Naive B cell (primary cell): ENCODE results near the gene TRIP13. TPM values are rescaled to one million over a fixed set of nuclear protein-coding genes. Genes with fewer than 3 reads are reported as not detected.
"Not testable (repeated sequence)": the region's sequence is repeated elsewhere in the genome, so short reads cannot be mapped to it uniquely, and the experiment has no call there.

Source experiments
- ATAC-seq, 2 donors: fragments of 150-1000 bp; cut with Tn5 transposase; 2 replicates each; pipeline ENCODE4 v1.10.0; 2021; ENCODE audit warnings: low read depth in 2 of 2, mild to moderate bottlenecking in 2 of 2, moderate library complexity in 2 of 2
- DNase-seq: peaks from one replicate; pipeline ENCODE4 v3.0.0; 2022
- H3K27ac Mint-ChIP-seq, 6 donors: one replicate each; pipeline ENCODE4 v1.8.0; 2020 to 2022; ENCODE audit warnings: mild to moderate bottlenecking in 6 of 6, mixed read lengths in 6 of 6, moderate library complexity in 5 of 6, inconsistent platforms in 2 of 6
- H3K27me3 Mint-ChIP-seq, 3 donors: one replicate each; pipeline ENCODE4 v1.8.0; 2021 to 2022; ENCODE audit warnings: mixed read lengths in 3 of 3, mild to moderate bottlenecking in 1 of 3
- H3K36me3 Mint-ChIP-seq, 2 donors: one replicate each; pipeline ENCODE4 v1.8.0; 2020 to 2022; ENCODE audit warnings: mixed read lengths in 2 of 2, inconsistent platforms in 1 of 2, mild to moderate bottlenecking in 1 of 2
- H3K4me1 Mint-ChIP-seq, 3 donors: one replicate each; pipeline ENCODE4 v1.8.0; 2020 to 2022; ENCODE audit warnings: mixed read lengths in 3 of 3, inconsistent platforms in 1 of 3, mild to moderate bottlenecking in 1 of 3, moderate library complexity in 1 of 3
- H3K4me3 Mint-ChIP-seq, 8 donors: one replicate each; pipeline ENCODE4 v1.8.0; 2020 to 2022; ENCODE audit warnings: mild to moderate bottlenecking in 8 of 8, mixed read lengths in 8 of 8, moderate library complexity in 8 of 8, inconsistent platforms in 2 of 8
- H3K9me3 Mint-ChIP-seq, 7 donors: one replicate each; pipeline ENCODE4 v1.8.0; 2020 to 2022; ENCODE audit warnings: mixed read lengths in 7 of 7, mild to moderate bottlenecking in 5 of 7, inconsistent platforms in 2 of 7, moderate library complexity in 1 of 7
- polyA plus RNA-seq, 6 donors: library from polyadenylated mRNA; unstranded; fragments of 300-500 nt; fragmentation: Illumina TruSeq; gene quantifications; one replicate each; pipeline ENCODE4 v1.2.3, GENCODE V29; 2021; ENCODE audit warnings: low read depth in 6 of 6

TRIP13 gene
- polyA plus RNA-seq, 6 donors from 2014 or later = 1.2 to 3.1 (median 1.8) TPM; not detected in 1

GRCh38 chr5:872301-872700 lies 20.4 kb upstream of the TRIP13 start:
- Mint-ChIP-seq H3K4me1 (peaks cover 6 to 10% (median 7%) of the 10 kb centered on the region in 3 donors), H3K27me3 (no peaks in the 10 kb centered on the region), H3K9me3 (no peaks in the 10 kb centered on the region), H3K36me3 (peaks cover 20 to 45% of the 10 kb centered on the region in 2 donors), H3K27ac (peak overlapping the region in 1 of 6 donors; percentile 80), H3K4me3 (no peak overlapping the region)
- ATAC-seq (no peak), DNase-seq (no peak)

GRCh38 chr5:873328-873727 lies 19.4 kb upstream of the TRIP13 start:
- Mint-ChIP-seq H3K27me3 (no peaks in the 10 kb centered on the region), H3K9me3 (no peaks in the 10 kb centered on the region), H3K27ac (peak overlapping the region in 2 of 6 donors; percentile 38 to 53), H3K4me1 (peaks cover 6 to 10% (median 7%) of the 10 kb centered on the region in 3 donors), H3K36me3 (peaks cover 12 to 42% of the 10 kb centered on the region in 2 donors), H3K4me3 (peak overlapping the region in 1 of 8 donors; percentile 31)
- DNase-seq (no peak), ATAC-seq (peak in 1 of 2 donors; percentile 36)

GRCh38 chr5:875931-876330 lies 16.8 kb upstream of the TRIP13 start:
- no peaks in the 10 kb centered on the region for H3K27me3 Mint-ChIP-seq
- ATAC-seq (no peak), DNase-seq (no peak)
- H3K36me3 Mint-ChIP-seq = peaks cover 12 to 29% of the 10 kb centered on the region in 2 donors
- H3K4me1 Mint-ChIP-seq = peaks cover 6 to 10% (median 7%) of the 10 kb centered on the region in 3 donors
- H3K4me3 Mint-ChIP-seq = no peak overlapping the region
- peak overlapping the region in 1 of 6 donors; percentile 24 for H3K27ac Mint-ChIP-seq
- H3K9me3 Mint-ChIP-seq = no peaks in the 10 kb centered on the region

GRCh38 chr5:876398-877365 lies 16.0 kb upstream of the TRIP13 start:
- DNase-seq (no peak), ATAC-seq (no peak)
- Mint-ChIP-seq H3K36me3 (peaks cover 6 to 36% of the 10 kb centered on the region in 2 donors), H3K9me3 (no peaks in the 10 kb centered on the region), H3K4me3 (no peak overlapping the region), H3K4me1 (peaks cover 7 to 10% (median 9%) of the 10 kb centered on the region in 3 donors), H3K27ac (peak overlapping the region in 1 of 6 donors; percentile 24), H3K27me3 (no peaks in the 10 kb centered on the region)

- Mint-ChIP-seq H3K27me3 (no peaks in the 10 kb centered on the region), H3K36me3 (peaks cover 18 to 51% of the 10 kb centered on the region in 2 donors), H3K4me3 (no peak overlapping the region), H3K4me1 (peaks cover 14 to 22% (median 21%) of the 10 kb centered on the region in 3 donors), H3K9me3 (peaks cover 0 to 8% (median 0%) of the 10 kb centered on the region in 7 donors), H3K27ac (no peak overlapping the region)
- DNase-seq = no peak
- ATAC-seq = no peak
These were observed 14.6 kb upstream of the TRIP13 start for GRCh38 chr5:878125-878524.

- H3K36me3 Mint-ChIP-seq = peaks cover 22 to 55% of the 10 kb centered on the region in 2 donors
- H3K4me3 Mint-ChIP-seq, H3K27ac Mint-ChIP-seq, H3K27me3 Mint-ChIP-seq, H3K9me3 Mint-ChIP-seq, DNase-seq, ATAC-seq: not testable (repeated sequence)
- H3K4me1 Mint-ChIP-seq = peaks cover 12 to 22% (median 20%) of the 10 kb centered on the region in 3 donors
These were observed 14.0 kb upstream of the TRIP13 start for GRCh38 chr5:878677-879076.

- Mint-ChIP-seq H3K4me3 (no peak overlapping the region), H3K27me3 (no peaks in the 10 kb centered on the region), H3K27ac (no peak overlapping the region), H3K36me3 (peaks cover 16 to 45% of the 10 kb centered on the region in 2 donors), H3K4me1 (peaks cover 11 to 27% (median 16%) of the 10 kb centered on the region in 3 donors), H3K9me3 (peaks cover 0 to 8% (median 0%) of the 10 kb centered on the region in 7 donors)
- ATAC-seq (no peak), DNase-seq (no peak)
These were observed 11.7 kb upstream of the TRIP13 start for GRCh38 chr5:880816-881550.

GRCh38 chr5:881551-881935 lies 11.1 kb upstream of the TRIP13 start:
- DNase-seq (no peak), ATAC-seq (no peak)
- H3K36me3 Mint-ChIP-seq = peaks cover 16 to 49% of the 10 kb centered on the region in 2 donors
- no peak overlapping the region for H3K4me3 Mint-ChIP-seq
- peaks cover 11 to 27% (median 16%) of the 10 kb centered on the region in 3 donors for H3K4me1 Mint-ChIP-seq
- H3K27me3 Mint-ChIP-seq = no peaks in the 10 kb centered on the region
- H3K9me3 Mint-ChIP-seq = peaks cover 0 to 8% (median 0%) of the 10 kb centered on the region in 7 donors
- H3K27ac Mint-ChIP-seq = no peak overlapping the region

- H3K27me3 Mint-ChIP-seq = no peaks in the 10 kb centered on the region
- ATAC-seq (no peak), DNase-seq (no peak)
- H3K4me1 Mint-ChIP-seq = peaks cover 11 to 27% (median 16%) of the 10 kb centered on the region in 3 donors
- peaks cover 16 to 56% of the 10 kb centered on the region in 2 donors for H3K36me3 Mint-ChIP-seq
- peak overlapping the region in 4 of 6 donors; percentile 29 to 72 (median 71) for H3K27ac Mint-ChIP-seq
- H3K4me3 Mint-ChIP-seq = peak overlapping the region in 1 of 8 donors; percentile 64
- H3K9me3 Mint-ChIP-seq = peaks cover 0 to 8% (median 0%) of the 10 kb centered on the region in 7 donors
These were observed 10.2 kb upstream of the TRIP13 start for GRCh38 chr5:882253-883183.

- H3K4me1 Mint-ChIP-seq = peaks cover 11 to 27% (median 16%) of the 10 kb centered on the region in 3 donors
- H3K27ac Mint-ChIP-seq = peak overlapping the region in 1 of 6 donors; percentile 44
- no peak overlapping the region for H3K4me3 Mint-ChIP-seq
- no peaks in the 10 kb centered on the region for H3K27me3 Mint-ChIP-seq
- ATAC-seq = no peak
- no peak for DNase-seq
- H3K36me3 Mint-ChIP-seq = peaks cover 21 to 51% of the 10 kb centered on the region in 2 donors
- H3K9me3 Mint-ChIP-seq = peaks cover 0 to 8% (median 0%) of the 10 kb centered on the region in 7 donors
These were observed 9.1 kb upstream of the TRIP13 start for GRCh38 chr5:883475-884181.

GRCh38 chr5:884345-885126 lies 8.1 kb upstream of the TRIP13 start:
- ATAC-seq (no peak), DNase-seq (no peak)
- Mint-ChIP-seq H3K4me1 (peaks cover 11 to 27% (median 16%) of the 10 kb centered on the region in 3 donors), H3K4me3 (no peak overlapping the region), H3K27me3 (no peaks in the 10 kb centered on the region), H3K9me3 (peaks cover 0 to 8% (median 0%) of the 10 kb centered on the region in 7 donors), H3K27ac (peak overlapping the region in 1 of 6 donors; percentile 47), H3K36me3 (peaks cover 23 to 51% of the 10 kb centered on the region in 2 donors)
